HG03442 (cell line): ENCODE results near the gene HTRA1.

Source experiments
- ATAC-seq: cut with Tn5 transposase; IDR thresholded peaks from one replicate; pipeline ENCODE4 v1.9.1; 2021; ENCODE audit warnings: mild to moderate bottlenecking, moderate library complexity; ENCODE audit not compliant: unreplicated experiment

The HTRA1 gene

GRCh38 chr10:122454603-122455080 is 6.7 kb upstream of the HTRA1 start, which contains the start of gene ARMS2:
TSS of gene ARMS2 (plus strand) at chr10:122454653. CDS start at chr10:122454728, 75 bp downstream.
- no peak for ATAC-seq

DNA sequence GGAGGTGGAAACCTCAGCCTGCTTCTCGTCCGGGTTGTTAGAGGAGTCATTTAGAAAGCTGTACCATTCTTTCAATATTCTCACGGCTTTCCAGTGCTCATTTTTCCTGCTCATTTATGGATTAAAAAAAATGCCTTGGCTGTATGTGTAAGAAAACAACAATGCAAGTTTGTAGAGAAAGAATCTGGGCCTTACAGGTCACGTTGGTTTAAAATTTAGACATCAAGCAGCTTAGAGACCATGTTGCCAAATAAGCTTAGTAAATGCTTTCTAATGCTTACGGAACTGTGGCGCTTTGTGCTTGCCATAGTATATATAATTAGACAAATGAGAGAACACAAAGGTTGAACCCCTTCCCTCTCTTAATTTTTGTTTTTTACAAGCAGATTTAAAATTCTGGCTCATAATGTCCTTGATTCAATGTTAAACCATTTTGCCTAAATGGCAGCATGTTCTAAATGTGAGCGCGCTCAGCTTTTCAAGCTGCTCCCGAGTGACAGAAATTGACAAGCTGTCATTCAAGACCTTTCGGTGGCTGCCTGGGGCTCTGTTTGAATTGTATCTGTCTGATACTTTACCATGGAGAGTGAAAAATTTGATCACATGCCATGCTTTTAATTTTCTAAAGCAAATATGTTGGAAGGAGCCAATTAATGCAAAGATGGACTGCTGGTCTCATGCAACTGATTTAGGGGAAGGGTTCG is 5.8 kb upstream of the HTRA1 start:
- no peak for ATAC-seq

GRCh38 chr10:122457934-122458333 is 3.4 kb upstream of the HTRA1 start:
- no peak for ATAC-seq

DNA sequence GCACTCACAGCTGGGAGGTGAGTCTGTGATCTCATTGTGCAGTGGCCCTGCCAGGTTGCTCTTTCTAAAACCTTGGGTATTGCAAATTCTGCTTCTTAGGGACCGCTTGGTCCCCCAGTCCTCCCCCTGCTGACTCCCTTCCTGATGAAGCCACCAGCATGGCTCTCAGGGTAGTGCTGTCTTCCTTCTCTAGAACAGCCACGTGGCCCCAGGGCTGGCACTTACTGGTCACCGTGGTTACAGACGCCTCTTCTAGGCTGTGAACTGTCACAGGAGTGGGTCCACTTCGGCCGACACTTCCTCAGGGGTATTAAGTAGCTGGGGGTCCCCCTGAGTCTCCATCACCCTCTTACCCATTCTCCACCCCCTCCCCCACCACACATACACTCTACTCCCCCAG is 2.7 kb upstream of the HTRA1 start:
- no peak for ATAC-seq

- no peak for ATAC-seq
Observed at GRCh38 chr10:122459561-122460273, 1.6 kb upstream of the HTRA1 start.

DNA sequence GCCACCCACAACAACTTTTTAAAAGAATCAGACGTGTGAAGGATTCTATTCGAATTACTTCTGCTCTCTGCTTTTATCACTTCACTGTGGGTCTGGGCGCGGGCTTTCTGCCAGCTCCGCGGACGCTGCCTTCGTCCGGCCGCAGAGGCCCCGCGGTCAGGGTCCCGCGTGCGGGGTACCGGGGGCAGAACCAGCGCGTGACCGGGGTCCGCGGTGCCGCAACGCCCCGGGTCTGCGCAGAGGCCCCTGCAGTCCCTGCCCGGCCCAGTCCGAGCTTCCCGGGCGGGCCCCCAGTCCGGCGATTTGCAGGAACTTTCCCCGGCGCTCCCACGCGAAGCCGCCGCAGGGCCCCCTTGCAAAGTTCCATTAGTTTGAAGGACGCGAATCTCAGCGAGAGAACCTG is 461 bp upstream of the HTRA1 start:
- no peak for ATAC-seq

DNA sequence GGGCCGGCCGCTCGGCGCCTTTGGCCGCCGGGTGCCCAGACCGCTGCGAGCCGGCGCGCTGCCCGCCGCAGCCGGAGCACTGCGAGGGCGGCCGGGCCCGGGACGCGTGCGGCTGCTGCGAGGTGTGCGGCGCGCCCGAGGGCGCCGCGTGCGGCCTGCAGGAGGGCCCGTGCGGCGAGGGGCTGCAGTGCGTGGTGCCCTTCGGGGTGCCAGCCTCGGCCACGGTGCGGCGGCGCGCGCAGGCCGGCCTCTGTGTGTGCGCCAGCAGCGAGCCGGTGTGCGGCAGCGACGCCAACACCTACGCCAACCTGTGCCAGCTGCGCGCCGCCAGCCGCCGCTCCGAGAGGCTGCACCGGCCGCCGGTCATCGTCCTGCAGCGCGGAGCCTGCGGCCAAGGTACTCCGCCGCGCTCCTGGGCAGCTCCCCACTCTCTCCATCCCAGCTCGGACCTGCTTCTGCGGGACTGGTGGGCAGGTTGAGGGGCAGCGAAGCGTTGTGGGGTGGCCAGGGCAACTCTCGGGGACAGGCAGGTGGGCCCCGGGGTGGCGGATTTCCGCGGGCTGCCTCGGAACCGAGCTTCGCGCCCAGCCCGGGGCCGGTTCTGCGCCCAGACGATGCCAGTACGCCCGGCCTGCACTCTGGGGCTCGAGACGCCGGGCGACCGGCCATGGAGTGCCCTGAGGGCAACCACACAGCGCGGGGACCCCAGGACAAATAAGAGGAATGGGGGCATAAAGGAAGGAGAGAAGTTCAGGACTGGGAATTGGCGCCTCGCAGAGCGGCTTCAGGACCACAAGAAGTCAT is 578 bp downstream of the HTRA1 start:
- ATAC-seq, result no peak

GRCh38 chr10:122462533-122463465 is 1.4 kb downstream of the HTRA1 start:
- ATAC-seq, result no peak

DNA sequence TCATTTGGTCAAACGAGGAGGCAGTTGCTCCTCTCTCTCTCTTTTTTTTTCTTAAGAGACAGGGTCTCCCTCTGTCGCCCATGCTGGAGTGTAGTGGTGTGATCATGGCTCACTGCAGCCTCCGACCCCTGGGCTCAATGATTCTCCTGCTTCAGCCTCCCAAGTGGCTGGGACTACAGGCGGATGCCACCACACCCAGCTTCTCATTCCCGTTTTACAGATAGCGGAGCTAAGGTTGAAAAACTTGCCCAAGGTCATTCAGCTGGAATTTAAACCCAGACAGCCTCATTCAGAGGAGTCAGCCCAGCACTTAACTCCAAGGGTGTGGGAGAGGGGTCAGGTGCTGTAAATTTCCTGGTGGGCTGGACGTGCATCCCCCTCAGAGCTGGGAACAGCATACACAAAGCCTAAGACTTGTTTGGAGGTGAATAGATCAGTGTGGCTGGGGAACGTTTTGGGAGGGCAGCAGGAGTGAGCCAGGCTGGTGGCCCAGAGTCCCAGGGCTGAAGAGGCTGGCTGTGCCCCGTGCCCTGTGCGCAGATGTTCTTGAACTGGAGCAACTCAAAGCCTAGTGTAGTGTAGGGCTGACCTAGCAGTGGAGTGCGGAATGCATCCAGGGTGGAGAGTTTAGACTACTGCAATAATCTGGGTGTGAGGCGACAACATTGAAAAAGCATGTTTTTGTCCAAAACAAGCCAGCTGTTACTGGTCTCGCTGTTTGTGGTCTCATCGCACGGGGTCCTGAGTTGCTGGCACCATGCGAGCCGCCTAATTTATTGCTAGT is 2.3 kb downstream of the HTRA1 start:
- no peak for ATAC-seq

- no peak for ATAC-seq
Observed at GRCh38 chr10:122464250-122464510, 2.8 kb downstream of the HTRA1 start.

- ATAC-seq, result no peak
Observed at GRCh38 chr10:122464586-122464985, 3.2 kb downstream of the HTRA1 start.

DNA sequence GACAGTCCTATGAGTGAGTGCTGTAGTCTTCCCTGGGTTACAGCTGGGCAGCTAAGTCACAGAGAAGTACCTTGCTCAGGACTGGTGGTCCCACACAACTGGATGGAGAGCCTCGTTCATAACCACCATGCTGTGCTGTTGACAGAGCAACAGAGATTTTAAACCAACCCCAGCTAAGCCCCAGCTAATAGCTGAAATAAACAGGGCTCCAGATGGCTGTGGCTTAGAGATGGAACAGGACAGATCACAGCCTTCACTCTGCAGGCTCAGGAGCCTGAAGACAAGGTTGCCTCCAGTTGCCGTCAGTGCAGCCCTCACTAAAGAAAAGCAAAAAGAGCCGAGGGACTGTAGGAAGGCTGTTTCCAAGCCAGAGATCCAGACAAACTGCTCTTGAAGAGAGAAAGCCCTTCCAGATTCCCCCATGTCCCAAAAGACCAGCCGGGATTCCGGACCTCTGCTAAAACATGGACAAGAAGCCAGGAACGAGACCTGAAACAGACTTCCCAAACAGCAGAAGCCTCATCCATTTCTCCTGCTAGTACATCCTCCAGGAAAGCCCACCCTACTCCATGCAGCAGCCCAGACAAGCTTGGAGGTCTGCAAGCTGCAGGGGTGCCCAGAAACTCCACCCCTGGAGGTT is 4.2 kb downstream of the HTRA1 start:
- ATAC-seq, result no peak

DNA sequence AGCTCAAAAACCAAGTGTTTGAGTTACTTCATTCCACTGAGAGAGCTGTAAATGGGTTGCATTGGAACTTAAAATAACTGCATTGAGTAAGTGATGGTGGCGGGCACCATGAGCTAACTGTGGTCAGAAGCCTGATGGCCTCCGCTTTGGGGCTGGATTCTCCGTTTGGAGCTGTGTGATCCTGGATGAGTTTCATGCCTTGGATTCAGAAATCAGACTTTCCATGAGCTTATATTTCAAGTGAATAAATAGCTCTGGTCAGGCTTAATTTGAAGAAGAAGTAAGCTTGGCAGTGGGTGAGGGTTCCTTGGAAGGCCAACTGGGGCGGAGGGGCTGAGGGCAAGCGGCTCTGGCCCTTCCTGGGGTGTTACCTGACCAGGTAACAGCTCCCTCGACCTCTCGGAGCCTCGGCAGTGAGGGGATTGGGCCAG is 5.6 kb downstream of the HTRA1 start:
- no peak for ATAC-seq

DNA sequence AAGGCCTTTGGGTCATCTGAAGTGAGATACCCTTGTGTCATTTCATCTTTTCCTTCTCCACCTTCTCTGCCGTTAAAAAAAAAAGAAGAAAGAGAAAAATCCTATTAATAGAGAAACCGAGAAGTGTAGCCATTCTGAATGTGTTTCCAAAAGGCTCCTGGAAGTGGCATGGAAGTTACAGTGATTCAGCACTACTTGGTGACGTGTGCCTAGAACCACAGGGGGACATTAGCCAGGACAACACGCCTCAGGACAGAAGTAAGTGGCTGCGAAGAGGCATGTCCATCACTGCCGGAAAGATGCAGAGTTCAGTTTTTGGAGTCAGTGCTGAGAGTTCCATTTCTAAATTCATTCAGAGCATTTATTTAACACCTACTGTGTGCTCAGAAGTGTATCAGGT is 6.3 kb downstream of the HTRA1 start:
- ATAC-seq, result no peak

DNA sequence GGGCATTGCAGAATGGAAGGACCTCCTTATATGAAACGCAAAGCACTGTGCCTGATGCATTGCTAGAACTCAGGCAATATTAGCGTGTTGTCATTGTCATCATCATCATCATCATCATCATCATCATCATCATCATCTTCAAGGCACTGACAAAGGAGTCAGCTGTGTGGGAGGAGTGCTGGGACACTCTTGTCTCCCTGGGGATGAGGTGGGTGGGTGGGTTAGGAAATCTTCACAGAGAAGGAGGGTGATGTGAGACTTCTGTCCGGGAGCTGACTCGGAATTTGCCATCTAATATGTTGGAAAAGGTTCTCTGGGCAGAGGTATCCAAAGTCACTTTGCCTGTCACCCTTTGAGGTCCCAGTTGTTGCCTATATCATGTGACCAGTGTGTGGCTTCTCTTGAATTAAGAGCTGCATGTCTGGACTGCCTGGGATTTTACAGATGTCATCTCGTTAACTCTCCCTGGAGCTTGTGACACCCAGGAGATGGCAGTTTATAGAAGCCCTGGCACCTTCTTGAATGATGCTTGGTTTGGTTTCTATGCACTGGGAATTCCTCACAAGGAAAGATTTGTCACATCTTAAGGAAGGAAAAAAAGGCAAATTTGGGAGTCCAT is 7.1 kb downstream of the HTRA1 start:
- ATAC-seq, result no peak

- ATAC-seq, result no peak
Observed at GRCh38 chr10:122468926-122469781, 7.8 kb downstream of the HTRA1 start.

DNA sequence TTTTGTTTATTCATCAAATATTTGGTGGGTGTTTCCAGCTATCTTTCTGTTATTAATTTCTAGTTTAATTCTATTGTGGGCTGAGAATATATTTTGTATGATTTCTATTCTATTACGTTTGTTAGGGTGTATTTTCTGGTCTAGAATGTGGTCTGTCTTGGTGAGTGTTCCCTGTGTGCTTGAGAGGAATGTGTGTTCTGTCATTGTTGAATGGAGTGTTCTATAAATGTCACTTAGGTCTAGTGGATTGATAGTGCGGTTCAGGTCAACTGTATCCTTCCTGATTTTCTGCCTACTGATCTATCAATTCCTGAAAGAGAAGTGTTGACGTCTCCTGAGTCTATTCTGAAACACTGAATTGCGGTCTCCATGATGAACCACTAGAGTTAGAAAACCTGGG is 8.5 kb downstream of the HTRA1 start:
- no peak for ATAC-seq

- no peak for ATAC-seq
Observed at GRCh38 chr10:122471531-122472177, 10.3 kb downstream of the HTRA1 start.
